ENCODE measurements around the gene SNRPF. TPM values are rescaled to one million over a fixed set of nuclear protein-coding genes. Genes with fewer than 3 reads are reported as not detected.

Gene SNRPF
- total RNA-seq, 2 donors from 2014 or later: 17.9 to 35.4 TPM

DNA sequence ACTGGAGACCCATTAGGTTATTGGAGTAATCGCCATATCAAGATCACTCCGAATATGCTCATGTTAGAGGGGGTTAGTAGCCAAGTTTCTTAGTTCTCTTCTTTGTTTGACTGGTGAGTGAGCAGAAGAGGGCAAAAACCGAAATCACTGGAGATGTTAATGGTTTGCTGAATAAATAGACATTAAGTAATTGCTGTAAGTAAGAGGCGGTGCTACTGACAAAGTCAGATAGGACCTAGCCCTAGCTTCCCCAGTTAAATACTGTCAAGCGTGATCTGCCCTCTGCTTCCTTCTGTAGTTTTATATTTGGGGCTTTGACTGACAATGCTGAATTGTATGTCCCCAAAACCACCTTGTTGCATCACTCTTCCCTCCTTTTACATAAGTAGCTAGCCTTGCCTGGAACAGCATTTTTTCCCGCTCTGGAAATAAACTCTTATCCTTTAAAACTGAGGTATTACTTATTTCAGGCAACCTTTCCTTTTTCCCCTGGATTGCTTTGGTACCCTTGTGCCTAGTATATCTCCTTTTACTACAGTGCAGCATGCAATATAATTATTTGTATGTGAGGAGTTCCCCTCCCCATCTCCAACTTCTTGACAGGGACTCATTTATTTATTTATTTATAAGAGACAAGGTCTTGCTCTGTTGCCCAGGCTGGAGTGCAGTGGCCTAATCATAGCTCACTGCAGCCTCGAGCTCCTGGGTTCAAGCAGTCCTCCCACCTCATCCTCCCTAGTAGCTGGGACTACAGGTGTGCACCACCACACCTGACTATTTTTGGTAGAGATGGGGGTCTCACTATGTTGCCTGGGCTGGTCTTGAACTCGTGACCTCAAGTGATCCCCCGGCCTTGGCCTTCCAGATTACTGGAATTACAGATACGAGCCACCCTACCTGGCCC is 1.4 kb downstream of the SNRPF start:
- Histone ChIP-seq H3K9me3 (no peaks in the 10 kb centered on the region), H3K9ac (ENCODE audit: low read depth in 2 of 2, low read length in 2 of 2) (peak overlapping the region in 1 of 2 donors; percentile 88), H3K4me3 (peak overlapping the region; percentile 81), H3K27ac (no peak overlapping the region), H3K27me3 (no peaks in the 10 kb centered on the region), H3K36me3 (no peaks in the 10 kb centered on the region), H3K4me1 (no peaks in the 10 kb centered on the region)
- TF ChIP-seq, protein P1, sequence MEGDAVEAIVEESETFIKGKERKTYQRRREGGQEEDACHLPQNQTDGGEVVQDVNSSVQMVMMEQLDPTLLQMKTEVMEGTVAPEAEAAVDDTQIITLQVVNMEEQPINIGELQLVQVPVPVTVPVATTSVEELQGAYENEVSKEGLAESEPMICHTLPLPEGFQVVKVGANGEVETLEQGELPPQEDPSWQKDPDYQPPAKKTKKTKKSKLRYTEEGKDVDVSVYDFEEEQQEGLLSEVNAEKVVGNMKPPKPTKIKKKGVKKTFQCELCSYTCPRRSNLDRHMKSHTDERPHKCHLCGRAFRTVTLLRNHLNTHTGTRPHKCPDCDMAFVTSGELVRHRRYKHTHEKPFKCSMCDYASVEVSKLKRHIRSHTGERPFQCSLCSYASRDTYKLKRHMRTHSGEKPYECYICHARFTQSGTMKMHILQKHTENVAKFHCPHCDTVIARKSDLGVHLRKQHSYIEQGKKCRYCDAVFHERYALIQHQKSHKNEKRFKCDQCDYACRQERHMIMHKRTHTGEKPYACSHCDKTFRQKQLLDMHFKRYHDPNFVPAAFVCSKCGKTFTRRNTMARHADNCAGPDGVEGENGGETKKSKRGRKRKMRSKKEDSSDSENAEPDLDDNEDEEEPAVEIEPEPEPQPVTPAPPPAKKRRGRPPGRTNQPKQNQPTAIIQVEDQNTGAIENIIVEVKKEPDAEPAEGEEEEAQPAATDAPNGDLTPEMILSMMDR (IDR thresholded peaks at IDR 0.05): no peak
- intact Hi-C loops (cut with DNase I): no loop called here
- DNase-seq: no peak

DNA sequence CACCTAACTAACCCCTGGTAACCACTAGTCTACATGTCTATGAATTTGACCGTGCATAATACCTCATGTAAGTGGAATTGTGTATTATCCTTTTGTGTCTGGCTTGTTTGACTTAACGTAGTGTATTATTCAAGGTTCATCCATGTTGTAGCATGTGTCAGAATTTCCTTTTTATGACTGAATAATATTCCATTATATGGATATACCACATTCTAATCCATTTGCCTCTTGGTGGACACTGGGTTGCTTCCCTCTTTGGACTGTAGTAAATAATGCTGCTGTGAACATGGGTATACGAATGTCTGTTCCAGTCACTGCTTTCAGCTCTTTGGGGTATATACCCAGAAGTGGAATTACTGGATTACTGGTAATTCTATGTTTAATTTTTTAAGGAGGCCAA is 3.3 kb downstream of the SNRPF start:
- no peak overlapping the region for H3K4me3 ChIP-seq
- H3K36me3 ChIP-seq: no peaks in the 10 kb centered on the region
- no peaks in the 10 kb centered on the region for H3K9me3 ChIP-seq
- H3K27me3 ChIP-seq: no peaks in the 10 kb centered on the region
- no peak overlapping the region for H3K9ac ChIP-seq (ENCODE audit: low read depth in 2 of 2, low read length in 2 of 2)
- TF ChIP-seq, protein P1 (IDR thresholded peaks at IDR 0.05): no peak
- intact Hi-C loops (cut with DNase I): no loop called here
- no peak for DNase-seq
- no peaks in the 10 kb centered on the region for H3K4me1 ChIP-seq
- no peak overlapping the region for H3K27ac ChIP-seq

DNA sequence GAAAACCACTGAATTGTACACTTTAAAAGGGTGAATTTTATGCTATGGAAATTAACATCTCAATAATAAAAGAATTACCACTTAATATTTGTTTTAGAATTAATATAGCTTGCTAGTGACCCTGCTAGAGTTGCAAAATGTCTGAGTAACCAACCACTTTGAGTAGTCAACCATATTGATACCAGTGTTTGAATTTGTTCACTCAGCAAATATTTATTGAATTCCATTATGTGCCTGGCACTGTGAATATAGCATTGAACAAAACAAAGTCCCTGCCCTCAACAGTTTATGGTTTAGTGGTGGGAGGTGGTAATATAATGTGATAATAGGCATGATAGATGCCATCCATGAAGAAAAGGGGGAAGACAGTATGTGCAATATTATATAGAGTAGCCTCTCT is 4.6 kb downstream of the SNRPF start:
- Histone ChIP-seq H3K4me1 (no peaks in the 10 kb centered on the region), H3K27ac (no peak overlapping the region), H3K9me3 (no peaks in the 10 kb centered on the region), H3K9ac (ENCODE audit: low read depth in 2 of 2, low read length in 2 of 2) (no peak overlapping the region), H3K36me3 (no peaks in the 10 kb centered on the region), H3K27me3 (no peaks in the 10 kb centered on the region), H3K4me3 (no peak overlapping the region)
- intact Hi-C loops (cut with DNase I): no loop called here
- TF ChIP-seq, protein P1 (IDR thresholded peaks at IDR 0.05): no peak
- DNase-seq: no peak

DNA sequence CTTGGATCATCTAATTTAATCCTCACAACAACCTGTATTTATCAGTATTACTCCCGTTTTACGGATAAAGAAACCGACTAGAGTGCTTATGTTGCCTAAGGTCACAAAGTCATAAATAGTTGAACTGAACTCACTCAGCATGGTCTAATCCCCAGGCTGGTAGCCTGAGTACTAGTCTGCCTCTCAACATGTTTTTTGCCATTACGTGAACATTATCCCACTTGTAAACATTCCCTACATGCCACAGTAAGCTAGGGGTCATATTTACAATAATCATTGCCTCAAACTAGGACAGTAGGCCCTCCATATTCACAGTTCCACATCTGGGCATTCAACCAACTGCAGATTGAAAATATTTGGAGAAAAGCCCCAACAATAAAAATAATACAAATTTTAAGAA is 12.1 kb downstream of the SNRPF start:
- Histone ChIP-seq H3K27me3 (no peaks in the 10 kb centered on the region), H3K36me3 (no peaks in the 10 kb centered on the region), H3K4me1 (no peaks in the 10 kb centered on the region), H3K4me3 (no peak overlapping the region), H3K27ac (no peak overlapping the region), H3K9me3 (no peaks in the 10 kb centered on the region), H3K9ac (ENCODE audit: low read depth in 2 of 2, low read length in 2 of 2) (no peak overlapping the region)
- TF ChIP-seq, protein P1 (IDR thresholded peaks at IDR 0.05): no peak
- DNase-seq: no peak
- intact Hi-C loops (cut with DNase I): no loop called here

- H3K9me3 ChIP-seq: no peaks in the 10 kb centered on the region
- TF ChIP-seq, protein P1 (IDR thresholded peaks at IDR 0.05): no peak
- no peak overlapping the region for H3K4me3 ChIP-seq
- H3K36me3 ChIP-seq: no peaks in the 10 kb centered on the region
- no peaks in the 10 kb centered on the region for H3K4me1 ChIP-seq
- no peak overlapping the region for H3K27ac ChIP-seq
- no peaks in the 10 kb centered on the region for H3K27me3 ChIP-seq
- no peak for DNase-seq
- no peak overlapping the region for H3K9ac ChIP-seq (ENCODE audit: low read depth in 2 of 2, low read length in 2 of 2)
- intact Hi-C loops (cut with DNase I): no loop called here
Observed at GRCh38 chr12:95874452-95874851, 15.7 kb downstream of the SNRPF start.
